Mesodermal cell (in vitro differentiated cells): ENCODE data around the gene GIMAP2.
"Not testable (repeated sequence)": the region's sequence is repeated elsewhere in the genome, so short reads cannot be mapped to it uniquely, and the experiment has no call there.

ENCODE experiments used
- H3K27ac ChIP-seq: 2 replicates; pipeline ENCODE4 v1.7.0; 2013; ENCODE audit warnings: mild to moderate bottlenecking, low read depth, low read length, moderate library complexity; ENCODE audit not compliant: severe bottlenecking
- H3K36me3 ChIP-seq: 2 replicates; pipeline ENCODE4 v1.7.1; 2013; ENCODE audit warnings: mild to moderate bottlenecking, low read length, moderate library complexity; ENCODE audit not compliant: control insufficient read depth, insufficient read depth
- H3K4me1 ChIP-seq: one replicate; pipeline ENCODE4 v1.7.1; 2013; ENCODE audit warnings: mild to moderate bottlenecking, low read length; ENCODE audit not compliant: insufficient read depth, control insufficient read depth, poor library complexity, severe bottlenecking
- H3K4me3 ChIP-seq: 2 replicates; pipeline ENCODE4 v1.7.0; 2013; ENCODE audit warnings: low read length, control low read depth, mild to moderate bottlenecking; ENCODE audit not compliant: insufficient read depth, poor library complexity, severe bottlenecking; ENCODE audit errors: extremely low read depth
- H3K9me3 ChIP-seq: 2 replicates; pipeline ENCODE4 v1.7.1; 2013; ENCODE audit warnings: mild to moderate bottlenecking, low read length, moderate library complexity; ENCODE audit not compliant: control insufficient read depth
- WGBS, 2 experiments: methylation state at CpG; one replicate each; pipeline ENCODE4 v1.1.5; 2013; ENCODE audit warnings: missing lambda C conversion rate in 2 of 2; ENCODE audit not compliant: insufficient coverage in 2 of 2; 5-methylcytosine and 5-hydroxymethylcytosine counted together

Gene GIMAP2

DNA sequence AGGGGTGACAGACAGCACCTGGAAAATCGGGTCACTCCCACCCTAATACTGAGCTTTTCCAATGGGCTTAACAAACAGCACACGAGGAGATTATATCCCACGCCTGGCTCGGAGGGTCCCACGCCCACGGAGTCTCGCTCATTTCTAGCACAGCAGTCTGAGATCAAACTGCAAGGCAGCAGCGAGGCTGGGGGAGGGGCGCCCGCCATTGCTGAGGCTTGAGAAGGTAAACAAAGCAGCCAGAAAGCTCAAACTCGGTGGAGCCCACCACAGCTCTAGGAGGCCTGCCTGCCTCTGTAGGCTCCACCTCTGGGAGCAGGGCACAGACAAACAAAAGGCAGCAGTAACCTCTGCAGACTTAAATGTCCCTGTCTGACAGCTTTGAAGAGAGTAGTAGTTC is 6.9 kb upstream of the GIMAP2 start:
- whole genome bisulfite sequencing, 2 experiments, result 87 to 94% methylated on average over 9 to 10 of the region's 11 CpGs
- H3K27ac ChIP-seq, H3K4me1 ChIP-seq, H3K36me3 ChIP-seq, H3K4me3 ChIP-seq, H3K9me3 ChIP-seq: not testable (repeated sequence)

DNA sequence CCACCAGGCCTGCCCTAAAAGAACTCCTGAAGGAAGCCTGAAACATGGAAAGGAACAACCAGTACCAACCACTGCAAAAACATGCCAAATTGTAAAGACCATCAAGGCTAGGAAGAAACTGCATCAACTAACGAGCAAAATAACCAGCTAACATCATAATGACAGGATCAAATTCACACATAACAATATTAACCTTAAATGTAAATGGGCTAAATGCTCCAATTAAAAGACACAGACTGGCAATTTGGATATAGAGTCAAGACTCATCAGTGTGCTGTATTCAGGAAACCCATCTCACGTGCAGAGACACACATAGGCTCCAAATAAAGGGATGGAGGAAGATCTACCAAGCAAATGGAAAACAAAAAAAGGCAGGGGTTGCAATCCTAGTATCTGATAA is 5.1 kb upstream of the GIMAP2 start:
- no CpG with 5 or more reads among the region's 2 CpGs for WGBS, 2 experiments
- not testable (repeated sequence) for H3K27ac ChIP-seq, H3K36me3 ChIP-seq, H3K4me1 ChIP-seq, H3K9me3 ChIP-seq, H3K4me3 ChIP-seq

DNA sequence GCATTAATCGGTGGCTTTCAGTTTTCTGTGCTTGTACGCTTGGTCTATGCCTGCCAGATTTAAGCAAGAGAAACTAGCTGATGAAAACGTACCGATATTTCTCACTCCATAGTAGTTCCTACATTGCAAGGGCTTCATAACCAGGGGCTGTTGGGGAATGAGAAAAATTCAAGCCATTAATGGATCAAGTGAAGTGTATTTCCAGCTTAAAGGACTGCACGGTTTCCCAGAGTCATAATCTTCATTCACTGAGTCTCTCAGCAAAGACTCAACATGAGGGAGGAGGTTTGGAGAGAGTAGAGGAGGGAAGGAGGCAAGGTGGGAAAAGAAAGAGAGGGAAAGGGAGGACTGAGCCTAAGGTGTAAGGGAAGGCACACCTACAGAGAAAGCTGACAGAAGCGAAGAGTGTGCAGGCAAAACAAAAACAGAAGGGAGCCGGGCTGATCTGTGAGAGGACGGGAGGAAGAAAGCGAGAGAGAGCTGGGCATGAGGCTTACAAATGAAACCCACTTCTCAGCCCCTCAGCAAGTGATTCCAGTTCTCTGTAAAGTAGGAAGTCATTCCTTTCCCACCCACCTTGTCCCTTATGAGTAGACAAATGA is 625 bp downstream of the GIMAP2 start:
- H3K9me3 ChIP-seq, result no peaks in the 10 kb centered on the region
- H3K4me1 ChIP-seq, result no peaks in the 10 kb centered on the region
- H3K36me3 ChIP-seq, result no peaks in the 10 kb centered on the region
- H3K27ac ChIP-seq, result no peak overlapping the region
- H3K4me3 ChIP-seq, result no peak overlapping the region
- 85% methylated on average over 5 of the region's 9 CpGs; no CpG with 5 or more reads in 1 of the 2 experiments for WGBS, 2 experiments

DNA sequence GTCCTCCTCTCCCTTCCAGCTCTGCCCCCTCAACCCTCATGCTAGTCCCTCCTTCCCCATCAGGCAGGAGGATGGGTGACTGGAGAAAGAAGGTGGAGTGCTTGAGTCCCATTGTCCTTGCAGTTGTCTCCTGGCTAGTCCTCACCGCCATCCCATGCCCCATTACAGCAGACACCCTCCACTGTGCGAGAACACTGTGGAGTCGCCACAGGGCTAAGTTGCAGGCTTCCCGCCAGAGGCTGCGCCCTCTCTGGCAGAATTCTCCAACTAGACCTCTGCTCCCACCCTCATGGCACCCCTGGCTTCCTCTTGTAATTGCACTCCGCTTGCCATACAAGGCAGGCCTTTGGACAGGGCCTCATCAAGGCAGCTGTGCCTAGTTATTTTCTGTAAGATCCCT is 3.1 kb downstream of the GIMAP2 start:
- Histone ChIP-seq H3K36me3 (no peaks in the 10 kb centered on the region), H3K27ac (no peak overlapping the region), H3K9me3 (no peaks in the 10 kb centered on the region), H3K4me1 (no peaks in the 10 kb centered on the region), H3K4me3 (no peak overlapping the region)
- 88 to 100% methylated on average over 3 to 5 of the region's 6 CpGs for WGBS, 2 experiments

DNA sequence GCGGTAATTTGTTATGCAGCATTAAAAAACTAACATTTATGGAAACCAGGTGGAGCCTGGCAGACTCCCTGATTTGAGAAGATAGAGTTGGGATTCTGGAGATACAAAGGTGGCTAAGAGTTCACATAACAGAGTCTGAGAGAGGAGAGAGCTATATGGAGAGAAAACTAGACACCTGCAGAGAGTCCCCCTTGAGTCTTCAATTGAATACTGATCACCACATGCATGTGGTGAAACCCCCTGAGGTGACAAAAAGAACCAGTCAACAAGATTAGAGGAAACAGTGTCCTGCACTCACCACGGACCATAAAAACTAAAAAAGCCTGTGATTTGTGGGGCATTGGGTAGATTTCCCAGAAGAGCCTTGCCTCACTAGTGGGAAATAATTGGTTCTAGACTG is 10.1 kb downstream of the GIMAP2 start:
- Histone ChIP-seq H3K4me1 (no peaks in the 10 kb centered on the region), H3K9me3 (no peaks in the 10 kb centered on the region), H3K36me3 (no peaks in the 10 kb centered on the region), H3K27ac (no peak overlapping the region), H3K4me3 (no peak overlapping the region)
- no CpG with 5 or more reads among the region's 2 CpGs for WGBS, 2 experiments

DNA sequence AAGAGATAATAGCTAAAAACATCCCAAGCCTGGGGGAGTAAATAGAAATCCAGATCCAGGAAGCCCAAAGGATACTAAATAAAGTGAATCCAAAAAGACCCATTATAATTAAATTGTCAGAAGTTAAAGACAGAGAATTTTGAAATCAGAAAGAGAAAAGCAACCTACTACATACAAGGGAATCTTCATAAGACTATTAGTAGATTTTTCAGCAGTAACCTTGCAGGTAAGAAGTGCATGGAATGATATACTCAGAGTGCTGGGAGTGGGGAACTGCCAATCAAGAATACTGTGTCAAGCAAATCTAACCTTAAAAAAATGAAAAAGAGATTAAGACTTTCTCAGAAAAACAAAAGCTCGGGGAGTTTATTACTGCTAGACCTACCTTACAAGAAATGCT is 17.7 kb downstream of the GIMAP2 start:
- no CpG with 5 or more reads among the region's 1 CpG for WGBS, 2 experiments
- Histone ChIP-seq H3K9me3 (peaks cover 4% of the 10 kb centered on the region), H3K4me3 (no peak overlapping the region), H3K27ac (no peak overlapping the region), H3K36me3 (no peaks in the 10 kb centered on the region), H3K4me1 (no peaks in the 10 kb centered on the region)

DNA sequence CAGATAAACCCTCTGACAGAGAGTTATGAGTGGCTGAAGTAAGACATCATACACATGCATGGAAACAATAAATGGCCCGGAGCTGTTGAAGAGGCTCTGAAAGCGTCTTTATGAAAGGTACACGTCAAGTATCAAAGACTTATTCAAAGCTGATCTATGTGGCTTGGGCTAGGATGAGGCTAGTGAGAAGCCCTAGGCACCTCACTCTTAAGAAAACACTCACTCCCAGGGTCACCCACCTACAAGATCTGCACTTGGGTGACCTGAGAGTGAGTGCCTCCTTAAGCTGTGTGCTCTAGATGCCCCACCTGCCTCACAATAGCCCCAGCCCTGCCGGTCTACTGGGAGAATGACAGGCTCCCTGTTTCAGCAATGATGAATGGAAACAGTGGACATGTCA is 29.8 kb downstream of the GIMAP2 start:
- no peaks in the 10 kb centered on the region for H3K9me3 ChIP-seq
- H3K4me1 ChIP-seq, result no peaks in the 10 kb centered on the region
- no peak overlapping the region for H3K4me3 ChIP-seq
- WGBS, 2 experiments, result 81% methylated on average over 3 of the region's 4 CpGs; no CpG with 5 or more reads in 1 of the 2 experiments
- no peaks in the 10 kb centered on the region for H3K36me3 ChIP-seq
- H3K27ac ChIP-seq, result no peak overlapping the region

DNA sequence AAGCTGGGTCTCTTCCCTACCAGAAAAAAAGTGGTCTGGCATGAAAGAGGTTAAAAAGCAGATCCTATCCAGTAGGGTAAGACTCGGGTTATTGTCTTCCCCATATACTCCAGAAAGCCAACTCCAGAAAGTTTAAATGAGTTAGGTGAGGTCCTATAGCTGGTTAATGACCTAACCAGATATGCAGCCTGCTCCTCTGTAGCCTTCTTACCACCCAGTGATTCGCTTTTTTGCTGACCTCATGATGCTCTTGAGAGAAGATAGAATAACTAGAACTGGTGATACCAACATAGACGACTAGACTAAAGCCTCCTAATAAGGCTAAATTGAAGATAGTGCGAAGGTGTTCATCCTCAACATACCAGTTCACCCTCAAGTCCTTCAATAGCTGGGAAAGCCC is 30.2 kb downstream of the GIMAP2 start:
- Histone ChIP-seq H3K36me3 (no peaks in the 10 kb centered on the region), H3K4me1 (no peaks in the 10 kb centered on the region), H3K9me3 (no peaks in the 10 kb centered on the region), H3K27ac (no peak overlapping the region), H3K4me3 (no peak overlapping the region)
- WGBS, 2 experiments, result no CpG with 5 or more reads among the region's 4 CpGs

DNA sequence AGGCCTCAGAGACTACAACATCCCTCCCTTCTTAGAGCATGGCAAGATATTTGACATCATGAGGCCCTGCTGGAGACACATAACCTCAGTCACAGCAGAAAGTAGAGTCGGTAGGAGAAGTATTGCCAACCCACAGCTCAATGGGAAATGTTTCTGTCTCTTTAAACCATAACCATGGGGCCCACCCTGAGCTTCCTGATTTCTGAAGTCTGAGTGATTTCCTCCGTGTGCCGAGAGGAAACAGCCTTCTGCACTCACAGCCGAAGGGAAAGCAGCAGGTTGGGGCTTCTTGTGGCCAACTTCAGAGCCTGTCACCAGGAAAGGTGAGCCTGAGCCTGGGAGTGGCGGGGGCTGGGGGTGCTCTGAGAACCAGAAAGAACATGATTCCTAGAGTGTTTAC is 30.9 kb downstream of the GIMAP2 start, which contains the start of gene GIMAP1:
Gene GIMAP1 (plus strand): TSS at position 246 of the 400 bp plus-strand sequence. CDS start 2,435 bp downstream, outside the sequence.
- Histone ChIP-seq H3K9me3 (no peaks in the 10 kb centered on the region), H3K36me3 (no peaks in the 10 kb centered on the region), H3K4me3 (no peak within 1 kb of the TSS), H3K27ac (no peak within 1 kb of the TSS), H3K4me1 (no peaks in the 10 kb centered on the region)
- 78 to 79% methylated on average over 5 of the region's 5 CpGs for WGBS, 2 experiments

DNA sequence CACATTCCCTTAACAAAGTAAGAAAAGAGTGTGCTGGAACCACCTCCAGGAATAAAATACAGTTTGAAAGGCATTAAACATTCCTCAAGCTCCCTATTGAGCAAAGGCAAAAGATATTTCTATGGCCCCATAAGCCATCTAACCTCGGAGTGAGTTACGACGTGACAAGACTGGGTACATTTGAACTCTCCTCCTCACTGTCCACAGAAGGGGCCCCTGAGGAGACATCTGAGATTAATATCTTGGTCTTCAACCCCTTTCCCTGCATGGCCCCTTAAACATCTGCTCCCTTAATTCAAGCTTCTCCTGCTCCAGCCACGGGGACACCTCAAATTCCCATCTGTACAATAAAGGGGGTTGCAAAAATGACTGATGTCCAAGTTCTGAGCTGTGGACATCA is 31.4 kb downstream of the GIMAP2 start:
- H3K9me3 ChIP-seq, result no peaks in the 10 kb centered on the region
- no peaks in the 10 kb centered on the region for H3K36me3 ChIP-seq
- H3K4me1 ChIP-seq, result no peaks in the 10 kb centered on the region
- 82 to 85% methylated on average over 3 to 4 of the region's 4 CpGs for WGBS, 2 experiments
- no peak overlapping the region for H3K27ac ChIP-seq
- H3K4me3 ChIP-seq, result no peak overlapping the region

DNA sequence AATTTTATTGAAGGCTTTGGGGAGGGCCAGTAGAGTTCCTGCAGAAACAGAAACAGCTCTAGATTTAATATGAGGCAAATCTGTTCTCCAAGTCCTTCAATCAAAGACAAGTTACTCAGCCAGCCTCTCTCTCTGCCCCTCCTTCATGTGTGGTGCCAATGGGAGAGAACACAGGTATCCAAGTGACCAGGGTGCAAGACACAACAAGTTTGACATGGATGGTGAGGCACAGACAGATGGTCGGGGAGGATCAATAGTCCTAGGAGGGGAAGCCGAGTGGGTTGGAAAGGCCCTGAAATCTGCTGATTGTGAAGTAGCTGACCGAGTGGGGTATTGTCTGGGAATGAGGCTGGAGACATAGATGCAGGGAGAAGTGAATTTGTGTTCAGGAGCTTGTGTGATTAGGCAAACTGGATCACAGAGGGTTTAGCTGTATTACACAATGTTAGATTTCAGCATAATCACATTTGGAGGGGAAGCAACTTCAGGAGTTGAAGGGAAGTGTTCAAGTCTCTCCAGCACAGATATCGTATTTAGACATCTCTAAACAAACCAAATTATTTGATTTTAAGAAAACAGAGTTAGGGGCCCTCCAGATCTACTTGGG is 32.4 kb downstream of the GIMAP2 start:
- H3K4me1 ChIP-seq, result no peaks in the 10 kb centered on the region
- no peak overlapping the region for H3K4me3 ChIP-seq
- no peaks in the 10 kb centered on the region for H3K9me3 ChIP-seq
- H3K36me3 ChIP-seq, result no peaks in the 10 kb centered on the region
- WGBS, 2 experiments, result 75 to 83% methylated on average over 3 of the region's 4 CpGs
- H3K27ac ChIP-seq, result no peak overlapping the region
